Keratinocyte (primary cell): Measurements from ENCODE around the gene PRAMEF11.
"Not testable (repeated sequence)": the region's sequence is repeated elsewhere in the genome, so short reads cannot be mapped to it uniquely, and the experiment has no call there.

Source experiments
- CTCF ChIP-seq, 3 experiments: IDR thresholded peaks in 1 of 3; conservative IDR thresholded peaks in 1 of 3; optimal IDR thresholded peaks in 1 of 3; 2 replicates in 2 of 3; 3 replicates in 1 of 3; pipeline versions ENCODE3 to v1.5.1; 2011; ENCODE audit warnings: low read length in 3 of 3, mild to moderate bottlenecking in 3 of 3, moderate library complexity in 2 of 3, control low read depth in 1 of 3, inconsistent platforms in 1 of 3; ENCODE audit not compliant: insufficient read depth in 2 of 3; ENCODE audit errors: extremely low read depth in 1 of 3
- EZH2 ChIP-seq: IDR thresholded peaks from one replicate; pipeline ENCODE4 v1.6.1; 2012; ENCODE audit warnings: inconsistent platforms, mild to moderate bottlenecking, low read length, moderate library complexity

- TF ChIP-seq EZH2; CTCF (optimal IDR thresholded peaks at IDR 0.05 in 1 of 3, IDR thresholded peaks at IDR 0.05 in 1 of 3, conservative IDR thresholded peaks at IDR 0.05 in 1 of 3; ENCODE audit: extremely low read depth in 1 of 3, insufficient read depth in 2 of 3, low read length in 3 of 3): not testable (repeated sequence)
Measured at GRCh38 chr1:12878453-12878852, 47.2 kb upstream of the PRAMEF11 start.
